Subcutaneous adipose tissue (tissue), 4 donors: ENCODE data around the gene BRAT1. TPM values are rescaled to one million over a fixed set of nuclear protein-coding genes. Genes with fewer than 3 reads are reported as not detected.

Experiments used
- small RNA-seq: library from RNA; depleted of rRNA; stranded (forward); fragments of <200 nt; gene quantifications from one replicate; pipeline ENCODE3, GENCODE V24; 2016
- total RNA-seq, 4 donors: library from RNA; depleted of rRNA; stranded (reverse); fragments of >200 nt; gene quantifications; one replicate each; pipeline ENCODE4 v1.1.0, GENCODE V29; 2016
- TF ChIP-seq, protein P1 (sequence below): fragments of 450-650 bp; IDR thresholded peaks from one replicate; pipeline ENCODE4 v1.5.1; 2016; ENCODE audit warnings: low read depth, mild to moderate bottlenecking, control low read depth, antibody characterized with exemption, moderate library complexity

The BRAT1 gene
- total RNA-seq, 4 donors from 2014 or later = 11.7 to 42.2 (median 19.8) TPM

DNA sequence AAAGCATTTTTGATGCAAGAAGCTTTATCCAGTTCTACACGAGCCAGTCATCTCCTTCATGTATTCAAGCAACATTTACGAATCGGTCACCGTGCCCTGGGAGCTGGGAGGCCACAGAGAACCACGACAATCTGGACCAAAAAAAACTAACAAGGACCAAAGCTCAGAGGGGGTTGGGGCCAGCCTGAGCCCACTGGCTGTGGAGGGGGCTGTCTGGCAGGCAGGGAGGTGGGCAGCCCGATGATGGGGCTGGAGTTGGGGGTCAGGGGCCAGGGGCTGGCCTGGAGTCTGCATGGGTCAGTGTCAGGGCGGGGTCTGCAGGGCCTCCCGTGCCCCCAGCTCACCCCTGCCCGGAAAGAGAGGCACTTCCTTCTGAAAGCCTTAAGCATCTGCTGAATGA is 66.6 kb downstream of the BRAT1 start:
- TF ChIP-seq, protein P1, sequence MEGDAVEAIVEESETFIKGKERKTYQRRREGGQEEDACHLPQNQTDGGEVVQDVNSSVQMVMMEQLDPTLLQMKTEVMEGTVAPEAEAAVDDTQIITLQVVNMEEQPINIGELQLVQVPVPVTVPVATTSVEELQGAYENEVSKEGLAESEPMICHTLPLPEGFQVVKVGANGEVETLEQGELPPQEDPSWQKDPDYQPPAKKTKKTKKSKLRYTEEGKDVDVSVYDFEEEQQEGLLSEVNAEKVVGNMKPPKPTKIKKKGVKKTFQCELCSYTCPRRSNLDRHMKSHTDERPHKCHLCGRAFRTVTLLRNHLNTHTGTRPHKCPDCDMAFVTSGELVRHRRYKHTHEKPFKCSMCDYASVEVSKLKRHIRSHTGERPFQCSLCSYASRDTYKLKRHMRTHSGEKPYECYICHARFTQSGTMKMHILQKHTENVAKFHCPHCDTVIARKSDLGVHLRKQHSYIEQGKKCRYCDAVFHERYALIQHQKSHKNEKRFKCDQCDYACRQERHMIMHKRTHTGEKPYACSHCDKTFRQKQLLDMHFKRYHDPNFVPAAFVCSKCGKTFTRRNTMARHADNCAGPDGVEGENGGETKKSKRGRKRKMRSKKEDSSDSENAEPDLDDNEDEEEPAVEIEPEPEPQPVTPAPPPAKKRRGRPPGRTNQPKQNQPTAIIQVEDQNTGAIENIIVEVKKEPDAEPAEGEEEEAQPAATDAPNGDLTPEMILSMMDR = no peak

- TF ChIP-seq, protein P1 = no peak
Measured at GRCh38 chr7:2488272-2488645, 67.1 kb downstream of the BRAT1 start.

Small RNA genes lying within 50 kb of the gene (small RNA-seq; reads per million reads assigned to genes)
- 0.49 reads per million for gene MIR4648

Other genes with a start within 250 kb of the BRAT1 start
- gene SNX8, start 241.1 kb downstream of the BRAT1 start, total RNA-seq = 10 to 100 TPM; 16.0 to 63.3 (median 31.6) TPM
- 100 to 1,000 TPM in 2 of 4 donors, 10 to 100 TPM in 2; 76.8 to 151 (median 102) TPM for gene EIF3B, start 200.7 kb downstream of the BRAT1 start, total RNA-seq
- gene CHST12, start 151.9 kb downstream of the BRAT1 start, total RNA-seq = 10 to 100 TPM in 3 of 4 donors, 1 to 10 TPM in 1; 5.2 to 26.0 (median 13.8) TPM
- gene GRIFIN, start 79.1 kb downstream of the BRAT1 start, total RNA-seq = not detected
- 10 to 100 TPM in 3 of 4 donors, 1 to 10 TPM in 1; 6.8 to 21.1 (median 14.5) TPM for gene LFNG, start 35.8 kb downstream of the BRAT1 start, total RNA-seq
- gene IQCE, start 3.5 kb upstream of the BRAT1 start, total RNA-seq = 10 to 100 TPM in 3 of 4 donors, 1 to 10 TPM in 1; 9.0 to 20.7 (median 12.6) TPM
- gene TTYH3, start 76.5 kb upstream of the BRAT1 start, total RNA-seq = 10 to 100 TPM; 16.0 to 45.4 (median 21.5) TPM
- under 1 TPM in 3 of 4 donors, not detected in 1; 0.19 to 0.68 (median 0.22) TPM for gene AMZ1, start 132.7 kb upstream of the BRAT1 start, total RNA-seq